SU-DHL-6 (cell line): ENCODE measurements around the gene ZBTB49.

Experiments
- H2AFZ ChIP-seq: fragments of 200-600 bp; sonication (generic); 2 replicates; pipeline ENCODE4 v1.6.1; 2014; ENCODE audit warnings: low read depth, mild to moderate bottlenecking, moderate library complexity, mixed read lengths, antibody characterized with exemption, low read length; ENCODE audit not compliant: severe bottlenecking
- H3F3A ChIP-seq: fragments of 200-600 bp; shearing (Covaris generic); 2 replicates; pipeline ENCODE4 v1.6.0; 2016; ENCODE audit warnings: antibody characterized with exemption, mild to moderate bottlenecking; ENCODE audit not compliant: insufficient read depth
- H3K27ac ChIP-seq: fragments of 200-600 bp; sonication (generic); 2 replicates; pipeline ENCODE4 v1.5.1; 2016; ENCODE audit warnings: low read depth, mild to moderate bottlenecking, low read length, moderate library complexity, mixed read lengths
- H3K27me3 ChIP-seq: fragments of 200-600 bp; sonication (generic), shearing (Covaris generic); 2 replicates; pipeline ENCODE4 v1.6.0; 2014; ENCODE audit warnings: mild to moderate bottlenecking, low read length
- H3K36me3 ChIP-seq: fragments of 200-600 bp; sonication (generic); 2 replicates; pipeline ENCODE4 v1.6.1; 2014; ENCODE audit warnings: mild to moderate bottlenecking, low read length, mixed read lengths
- H3K4me2 ChIP-seq: fragments of 300-600, 200-600 bp; shearing (Covaris generic), sonication (generic); 2 replicates; pipeline ENCODE4 v1.6.0; 2014; ENCODE audit warnings: low read length, low read depth, mild to moderate bottlenecking; ENCODE audit not compliant: poor library complexity, severe bottlenecking
- H3K4me3 ChIP-seq: fragments of 200-600 bp; sonication (generic); 2 replicates; pipeline ENCODE4 v1.5.1; 2014; ENCODE audit warnings: antibody characterized with exemption, low read length, mild to moderate bottlenecking, mixed read lengths; ENCODE audit not compliant: insufficient read depth, poor library complexity, severe bottlenecking
- H3K79me2 ChIP-seq: fragments of 200-600 bp; sonication (generic); 2 replicates; pipeline ENCODE4 v1.6.1; 2014; ENCODE audit warnings: mild to moderate bottlenecking, low read length, moderate library complexity; ENCODE audit not compliant: insufficient read depth
- H3K9ac ChIP-seq: fragments of 200-600 bp; sonication (generic); 2 replicates; pipeline ENCODE4 v1.7.0; 2014; ENCODE audit warnings: mild to moderate bottlenecking, low read length
- H3K9me2 ChIP-seq: fragments of 200-600 bp; sonication (generic); replicated peaks from 2 replicates; pipeline ENCODE4 v1.6.1; 2014; ENCODE audit warnings: low read length; ENCODE audit not compliant: insufficient read depth
- H3K9me3 ChIP-seq: fragments of 200-600 bp; sonication (generic); 2 replicates; pipeline ENCODE4 v1.6.1; 2014; ENCODE audit warnings: low read length, mixed read lengths; ENCODE audit not compliant: insufficient read depth
- H4K20me1 ChIP-seq: fragments of 200-600 bp; sonication (generic); 2 replicates; pipeline ENCODE4 v1.6.1; 2014; ENCODE audit warnings: low read depth, mild to moderate bottlenecking, antibody characterized with exemption, low read length, moderate library complexity, mixed read lengths
- EZH2phosphoT487 ChIP-seq: fragments of 200-600 bp; sonication (generic), shearing (Covaris generic); conservative IDR thresholded peaks from 2 replicates; pipeline ENCODE4 v1.6.1; 2018; ENCODE audit warnings: mild to moderate bottlenecking, antibody characterized with exemption, low read length, moderate library complexity, mixed read lengths
- TF ChIP-seq, protein P1 (sequence below): fragments of 200-600 bp; sonication (generic); IDR thresholded peaks from one replicate; pipeline ENCODE4 v1.5.1; 2017; ENCODE audit warnings: antibody characterized with exemption, mild to moderate bottlenecking, low read length, moderate library complexity; ENCODE audit not compliant: insufficient read depth, poor library complexity, severe bottlenecking

Gene ZBTB49

GRCh38 chr4:4271912-4272311, 18.1 kb upstream of the ZBTB49 start:
- Histone ChIP-seq H3K79me2 (no peaks in the 10 kb centered on the region), H3K27ac (no peak overlapping the region), H4K20me1 (no peaks in the 10 kb centered on the region), H3K4me3 (no peak overlapping the region), H3K9me3 (no peaks in the 10 kb centered on the region), H3F3A (peaks cover 9% of the 10 kb centered on the region; the same call in 1 of the 2 replicates), H3K4me2 (no peak overlapping the region), H2AFZ (no peak overlapping the region), H3K9ac (no peak overlapping the region), H3K9me2 (no peaks in the 10 kb centered on the region), H3K27me3 (no peaks in the 10 kb centered on the region), H3K36me3 (peaks cover 40% of the 10 kb centered on the region)
- TF ChIP-seq, protein P1, sequence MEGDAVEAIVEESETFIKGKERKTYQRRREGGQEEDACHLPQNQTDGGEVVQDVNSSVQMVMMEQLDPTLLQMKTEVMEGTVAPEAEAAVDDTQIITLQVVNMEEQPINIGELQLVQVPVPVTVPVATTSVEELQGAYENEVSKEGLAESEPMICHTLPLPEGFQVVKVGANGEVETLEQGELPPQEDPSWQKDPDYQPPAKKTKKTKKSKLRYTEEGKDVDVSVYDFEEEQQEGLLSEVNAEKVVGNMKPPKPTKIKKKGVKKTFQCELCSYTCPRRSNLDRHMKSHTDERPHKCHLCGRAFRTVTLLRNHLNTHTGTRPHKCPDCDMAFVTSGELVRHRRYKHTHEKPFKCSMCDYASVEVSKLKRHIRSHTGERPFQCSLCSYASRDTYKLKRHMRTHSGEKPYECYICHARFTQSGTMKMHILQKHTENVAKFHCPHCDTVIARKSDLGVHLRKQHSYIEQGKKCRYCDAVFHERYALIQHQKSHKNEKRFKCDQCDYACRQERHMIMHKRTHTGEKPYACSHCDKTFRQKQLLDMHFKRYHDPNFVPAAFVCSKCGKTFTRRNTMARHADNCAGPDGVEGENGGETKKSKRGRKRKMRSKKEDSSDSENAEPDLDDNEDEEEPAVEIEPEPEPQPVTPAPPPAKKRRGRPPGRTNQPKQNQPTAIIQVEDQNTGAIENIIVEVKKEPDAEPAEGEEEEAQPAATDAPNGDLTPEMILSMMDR: no peak
- no peak for TF ChIP-seq EZH2phosphoT487

- Histone ChIP-seq H2AFZ (no peak overlapping the region), H3F3A (peaks cover 5% of the 10 kb centered on the region; the same call in 1 of the 2 replicates), H3K9me3 (no peaks in the 10 kb centered on the region), H4K20me1 (no peaks in the 10 kb centered on the region), H3K27ac (no peak overlapping the region), H3K27me3 (no peaks in the 10 kb centered on the region), H3K36me3 (peaks cover 43% of the 10 kb centered on the region), H3K4me2 (no peak overlapping the region), H3K9me2 (no peaks in the 10 kb centered on the region), H3K9ac (no peak overlapping the region), H3K4me3 (no peak overlapping the region), H3K79me2 (no peaks in the 10 kb centered on the region)
- TF ChIP-seq EZH2phosphoT487: no peak
- TF ChIP-seq, protein P1: no peak
Observed at GRCh38 chr4:4274226-4274625, 15.8 kb upstream of the ZBTB49 start.

- TF ChIP-seq EZH2phosphoT487: no peak
- TF ChIP-seq, protein P1: no peak
- H3K27ac ChIP-seq: no peak overlapping the region
- H3K79me2 ChIP-seq: no peaks in the 10 kb centered on the region
- H3K9me2 ChIP-seq: no peaks in the 10 kb centered on the region
- no peak overlapping the region for H3K9ac ChIP-seq
- no peaks in the 10 kb centered on the region for H4K20me1 ChIP-seq
- H3K4me2 ChIP-seq: no peak overlapping the region
- no peaks in the 10 kb centered on the region for H3K27me3 ChIP-seq
- peaks cover 44% of the 10 kb centered on the region for H3K36me3 ChIP-seq
- H2AFZ ChIP-seq: no peak overlapping the region
- H3K9me3 ChIP-seq: no peaks in the 10 kb centered on the region
- no peak overlapping the region for H3K4me3 ChIP-seq
- H3F3A ChIP-seq: peaks cover 6% of the 10 kb centered on the region; the same call in 1 of the 2 replicates
Observed at GRCh38 chr4:4277531-4277930, 12.5 kb upstream of the ZBTB49 start.
